Suprapubic skin (tissue), 4 donors: ENCODE data around the gene ZNF674.

Experiments
- EP300 ChIP-seq: sonication (generic); formaldehyde crosslinking; IDR thresholded peaks from one replicate; pipeline ENCODE4 v1.6.1; 2017; ENCODE audit warnings: antibody characterized with exemption
- POLR2A ChIP-seq, 2 donors: fragments of 450-650 bp; IDR thresholded peaks; one replicate each; pipeline ENCODE4 v1.6.1; 2017; ENCODE audit warnings: antibody characterized with exemption in 2 of 2, mild to moderate bottlenecking in 2 of 2, moderate library complexity in 2 of 2
- POLR2AphosphoS5 ChIP-seq, 3 donors: sonication (generic); formaldehyde crosslinking; IDR thresholded peaks; one replicate each; pipeline ENCODE4 v1.6.1; 2017; ENCODE audit warnings: antibody characterized with exemption in 3 of 3
- TF ChIP-seq, protein P1 (sequence below), 2 donors: fragments of 200-600 bp in 1 of 2; fragments of 450-650 bp in 1 of 2; sonication (generic) in 1 of 2; IDR thresholded peaks; one replicate each; pipeline ENCODE4 v1.5.1; 2016 to 2019; ENCODE audit warnings: antibody characterized with exemption in 2 of 2, mild to moderate bottlenecking in 1 of 2, moderate library complexity in 1 of 2

DNA sequence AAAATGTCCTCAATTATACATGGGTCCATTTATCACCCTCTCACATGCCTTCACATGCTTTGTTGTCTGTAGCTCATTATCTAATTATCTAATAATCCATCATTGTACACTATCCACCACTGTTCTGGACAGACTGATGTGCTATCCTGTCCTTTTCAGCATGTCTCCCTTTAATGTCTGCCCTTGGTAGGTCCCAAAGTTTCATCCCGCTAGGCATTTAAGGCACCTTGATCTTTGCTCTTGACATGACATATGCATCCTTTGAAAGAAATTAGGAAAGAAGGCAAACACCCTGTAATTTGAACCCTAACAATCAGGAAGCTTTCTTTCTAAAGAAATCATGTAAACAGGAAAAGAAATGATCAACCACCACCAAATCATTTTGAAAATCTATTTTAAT, 34.0 kb upstream of the ZNF674 start:
- TF ChIP-seq, protein P1, sequence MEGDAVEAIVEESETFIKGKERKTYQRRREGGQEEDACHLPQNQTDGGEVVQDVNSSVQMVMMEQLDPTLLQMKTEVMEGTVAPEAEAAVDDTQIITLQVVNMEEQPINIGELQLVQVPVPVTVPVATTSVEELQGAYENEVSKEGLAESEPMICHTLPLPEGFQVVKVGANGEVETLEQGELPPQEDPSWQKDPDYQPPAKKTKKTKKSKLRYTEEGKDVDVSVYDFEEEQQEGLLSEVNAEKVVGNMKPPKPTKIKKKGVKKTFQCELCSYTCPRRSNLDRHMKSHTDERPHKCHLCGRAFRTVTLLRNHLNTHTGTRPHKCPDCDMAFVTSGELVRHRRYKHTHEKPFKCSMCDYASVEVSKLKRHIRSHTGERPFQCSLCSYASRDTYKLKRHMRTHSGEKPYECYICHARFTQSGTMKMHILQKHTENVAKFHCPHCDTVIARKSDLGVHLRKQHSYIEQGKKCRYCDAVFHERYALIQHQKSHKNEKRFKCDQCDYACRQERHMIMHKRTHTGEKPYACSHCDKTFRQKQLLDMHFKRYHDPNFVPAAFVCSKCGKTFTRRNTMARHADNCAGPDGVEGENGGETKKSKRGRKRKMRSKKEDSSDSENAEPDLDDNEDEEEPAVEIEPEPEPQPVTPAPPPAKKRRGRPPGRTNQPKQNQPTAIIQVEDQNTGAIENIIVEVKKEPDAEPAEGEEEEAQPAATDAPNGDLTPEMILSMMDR (IDR thresholded peaks at IDR 0.05), result no peak
- TF ChIP-seq POLR2A (IDR thresholded peaks at IDR 0.05), result no peak
- TF ChIP-seq EP300, result no peak
- TF ChIP-seq POLR2AphosphoS5 (IDR thresholded peaks at IDR 0.05), result no peak
